Neuronal stem cell (in vitro differentiated cells): ENCODE data around the gene HSPA1L.

ENCODE experiments used
- DNase-seq: peaks from one replicate; pipeline ENCODE4 v3.0.0-alpha.2; 2013; ENCODE audit warnings: low spot score
- H2AFZ ChIP-seq: one replicate; pipeline ENCODE4 v1.6.1; 2013; ENCODE audit warnings: mild to moderate bottlenecking, low read length, inconsistent platforms
- H2AK5ac ChIP-seq: 2 replicates; pipeline ENCODE4 v1.6.1; 2013; ENCODE audit warnings: low read depth, mild to moderate bottlenecking, inconsistent platforms, low read length, moderate library complexity, mixed read lengths
- H2BK120ac ChIP-seq: 2 replicates; pipeline ENCODE4 v1.6.1; 2013; ENCODE audit warnings: low read depth, mild to moderate bottlenecking, inconsistent platforms, low read length, moderate library complexity, mixed read lengths
- H2BK12ac ChIP-seq: one replicate; pipeline ENCODE4 v1.6.1; 2013; ENCODE audit warnings: low read length, inconsistent platforms
- H2BK15ac ChIP-seq: 2 replicates; pipeline ENCODE4 v1.6.1; 2013; ENCODE audit warnings: mild to moderate bottlenecking, low read length, inconsistent platforms, mixed read lengths
- H2BK5ac ChIP-seq: one replicate; pipeline ENCODE4 v1.6.1; 2013; ENCODE audit warnings: inconsistent platforms, mild to moderate bottlenecking, low read length, moderate library complexity
- H3K14ac ChIP-seq: one replicate; pipeline ENCODE4 v1.6.1; 2013; ENCODE audit warnings: low read length, inconsistent platforms
- H3K18ac ChIP-seq: 2 replicates; pipeline ENCODE4 v1.6.1; 2013; ENCODE audit warnings: low read length, inconsistent platforms
- H3K23ac ChIP-seq: 2 replicates; pipeline ENCODE4 v1.6.1; 2013; ENCODE audit warnings: low read depth, mild to moderate bottlenecking, mixed read lengths, low read length, inconsistent platforms; ENCODE audit not compliant: poor library complexity
- H3K27ac ChIP-seq: replicated peaks from 3 replicates; pipeline ENCODE4 v1.5.1; 2013; ENCODE audit warnings: low read length, inconsistent platforms
- H3K27me3 ChIP-seq, 3 experiments: 2 replicates each; pipeline ENCODE4 v1.6.1; 2013; ENCODE audit warnings: low read length in 3 of 3, mild to moderate bottlenecking in 2 of 3, inconsistent platforms in 1 of 3, low read depth in 1 of 3, mixed read lengths in 1 of 3, moderate library complexity in 1 of 3; ENCODE audit not compliant: control insufficient read depth in 3 of 3, insufficient read depth in 3 of 3
- H3K36me3 ChIP-seq, 2 donors: replicated peaks in 1 of 2; 2 replicates each; pipeline ENCODE4 v1.6.1; 2013; ENCODE audit warnings: low read length in 2 of 2; ENCODE audit not compliant: control insufficient read depth in 2 of 2, insufficient read depth in 2 of 2
- H3K4ac ChIP-seq: 2 replicates; pipeline ENCODE4 v1.6.1; 2013; ENCODE audit warnings: inconsistent platforms, mild to moderate bottlenecking, low read length, moderate library complexity
- H3K4me1 ChIP-seq, 2 donors: 1 replicate in 1 of 2; 2 replicates in 1 of 2; pipeline ENCODE4 v1.6.1; 2013; ENCODE audit warnings: low read length in 2 of 2, low read depth in 1 of 2; ENCODE audit not compliant: control insufficient read depth in 2 of 2, insufficient read depth in 1 of 2
- H3K4me2 ChIP-seq: one replicate; pipeline ENCODE4 v1.6.1; 2013; ENCODE audit warnings: mild to moderate bottlenecking, low read length, inconsistent platforms; ENCODE audit not compliant: insufficient read depth, poor library complexity, severe bottlenecking
- H3K4me3 ChIP-seq, 2 donors: 2 replicates each; pipeline ENCODE4 v1.5.1; 2013; ENCODE audit warnings: low read length in 2 of 2, mild to moderate bottlenecking in 2 of 2, inconsistent platforms in 1 of 2, moderate library complexity in 1 of 2
- H3K79me1 ChIP-seq: one replicate; pipeline ENCODE4 v1.6.1; 2013; ENCODE audit warnings: low read depth, mild to moderate bottlenecking, inconsistent platforms, low read length, moderate library complexity
- H3K9ac ChIP-seq: one replicate; pipeline ENCODE4 v1.6.1; 2013; ENCODE audit warnings: mild to moderate bottlenecking, low read depth, low read length, inconsistent platforms; ENCODE audit not compliant: poor library complexity
- H3K9me3 ChIP-seq, 2 donors: replicated peaks in 1 of 2; 2 replicates each; pipeline versions ENCODE3 to v1.6.1; 2013; ENCODE audit warnings: low read length in 2 of 2, mild to moderate bottlenecking in 2 of 2, inconsistent platforms in 1 of 2, low read depth in 1 of 2, mixed read lengths in 1 of 2, moderate library complexity in 1 of 2; ENCODE audit not compliant: control insufficient read depth in 2 of 2, insufficient read depth in 1 of 2
- H4K8ac ChIP-seq: one replicate; pipeline ENCODE4 v1.6.1; 2013; ENCODE audit warnings: low read depth, mild to moderate bottlenecking, inconsistent platforms, low read length, moderate library complexity
- H4K91ac ChIP-seq: one replicate; pipeline ENCODE4 v1.6.1; 2013; ENCODE audit warnings: low read length, low read depth, mild to moderate bottlenecking, inconsistent platforms; ENCODE audit not compliant: poor library complexity
- WGBS, 2 donors: extraction: QIAGEN DNeasy Blood & Tissue Kit; methylation state at CpG; one replicate each; pipeline ENCODE4 v1.1.7; 2013; ENCODE audit warnings: missing lambda C conversion rate in 2 of 2, mixed read lengths in 1 of 2; ENCODE audit not compliant: insufficient read length in 2 of 2, insufficient replicate concordance in 1 of 2; ENCODE audit errors: extremely low coverage in 2 of 2; 5-methylcytosine and 5-hydroxymethylcytosine counted together

HSPA1L gene

DNA sequence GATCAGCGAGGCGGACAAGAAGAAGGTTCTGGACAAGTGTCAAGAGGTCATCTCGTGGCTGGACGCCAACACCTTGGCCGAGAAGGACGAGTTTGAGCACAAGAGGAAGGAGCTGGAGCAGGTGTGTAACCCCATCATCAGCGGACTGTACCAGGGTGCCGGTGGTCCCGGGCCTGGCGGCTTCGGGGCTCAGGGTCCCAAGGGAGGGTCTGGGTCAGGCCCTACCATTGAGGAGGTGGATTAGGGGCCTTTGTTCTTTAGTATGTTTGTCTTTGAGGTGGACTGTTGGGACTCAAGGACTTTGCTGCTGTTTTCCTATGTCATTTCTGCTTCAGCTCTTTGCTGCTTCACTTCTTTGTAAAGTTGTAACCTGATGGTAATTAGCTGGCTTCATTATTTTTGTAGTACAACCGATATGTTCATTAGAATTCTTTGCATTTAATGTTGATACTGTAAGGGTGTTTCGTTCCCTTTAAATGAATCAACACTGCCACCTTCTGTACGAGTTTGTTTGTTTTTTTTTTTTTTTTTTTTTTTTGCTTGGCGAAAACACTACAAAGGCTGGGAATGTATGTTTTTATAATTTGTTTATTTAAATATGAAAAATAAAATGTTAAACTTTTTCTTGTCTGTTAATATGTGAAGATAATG lies 14.7 kb upstream of the HSPA1L start:
- Histone ChIP-seq H2AFZ (no peak overlapping the region), H3K9me3 (no peaks in the 10 kb centered on the region), H3K4me1 (peaks cover 0 to 6% of the 10 kb centered on the region in 2 donors), H3K79me1 (no peaks in the 10 kb centered on the region), H3K27ac (no peak overlapping the region), H2AK5ac (no peak overlapping the region), H3K27me3 (no peaks in the 10 kb centered on the region), H3K14ac (no peak overlapping the region), H4K8ac (no peak overlapping the region), H3K36me3 (peaks cover 0 to 6% of the 10 kb centered on the region in 2 donors), H3K9ac (no peak overlapping the region), H3K18ac (no peak overlapping the region), H3K4me2 (peak overlapping the region; percentile 65), H2BK15ac (no peak overlapping the region), H4K91ac (no peak overlapping the region), H2BK120ac (no peak overlapping the region), H2BK12ac (no peak overlapping the region), H3K23ac (no peak overlapping the region), H3K4me3 (peak overlapping the region; percentile 76 to 78), H2BK5ac (no peak overlapping the region), H3K4ac (no peak overlapping the region)
- peak; percentile 33 for DNase-seq
- WGBS, 2 donors = no CpG with 5 or more reads among the region's 15 CpGs

- Histone ChIP-seq H2AK5ac (no peak within 1 kb of the TSS), H4K91ac (no peak within 1 kb of the TSS), H3K27me3 (no peaks in the 10 kb centered on the region), H2BK5ac (no peak within 1 kb of the TSS), H3K4me2 (peak within 1 kb of the TSS; percentile 99), H2AFZ (peak within 1 kb of the TSS; percentile 75), H4K8ac (no peak within 1 kb of the TSS), H3K18ac (peak within 1 kb of the TSS; percentile 82), H3K23ac (peak within 1 kb of the TSS; percentile 100), H3K27ac (peak within 1 kb of the TSS; percentile 83), H2BK12ac (no peak within 1 kb of the TSS), H3K36me3 (peaks cover 0 to 6% of the 10 kb centered on the region in 2 donors), H2BK15ac (no peak within 1 kb of the TSS), H3K9ac (peak within 1 kb of the TSS; percentile 81), H3K9me3 (no peaks in the 10 kb centered on the region), H3K79me1 (no peaks in the 10 kb centered on the region), H3K4me1 (peaks cover under 1 to 6% of the 10 kb centered on the region in 2 donors), H3K4ac (no peak within 1 kb of the TSS), H3K14ac (no peak within 1 kb of the TSS), H3K4me3 (peak within 1 kb of the TSS; percentile 63 to 76), H2BK120ac (no peak within 1 kb of the TSS)
- DNase-seq = peak; percentile 99
- WGBS, 2 donors = no CpG with 5 or more reads among the region's 56 CpGs
Observed at GRCh38 chr6:31827286-31828079, 12.4 kb upstream of the HSPA1L start, which contains the start of gene HSPA1B. Gene HSPA1B, plus strand, starts transcription at chr6:31827738. Its CDS starts 213 bp downstream, at chr6:31827951.

- no peak overlapping the region for H2BK120ac ChIP-seq
- no peak overlapping the region for H4K8ac ChIP-seq
- peaks cover 0 to 6% of the 10 kb centered on the region in 2 donors for H3K36me3 ChIP-seq
- no peaks in the 10 kb centered on the region for H3K27me3 ChIP-seq
- no CpG with 5 or more reads among the region's 13 CpGs for WGBS, 2 donors
- H3K9me3 ChIP-seq = no peaks in the 10 kb centered on the region
- H3K4me2 ChIP-seq = peak overlapping the region; percentile 48
- H3K4ac ChIP-seq = no peak overlapping the region
- H2AK5ac ChIP-seq = no peak overlapping the region
- peaks cover 5 to 7% of the 10 kb centered on the region in 2 donors for H3K4me1 ChIP-seq
- H4K91ac ChIP-seq = no peak overlapping the region
- no peak overlapping the region for H3K9ac ChIP-seq
- H3K23ac ChIP-seq = no peak overlapping the region
- no peak overlapping the region for H3K14ac ChIP-seq
- no peaks in the 10 kb centered on the region for H3K79me1 ChIP-seq
- no peak overlapping the region for H2BK15ac ChIP-seq
- H3K27ac ChIP-seq = peak overlapping the region; percentile 83
- peak overlapping the region in 1 of 2 donors; percentile 40 for H3K4me3 ChIP-seq
- no peak overlapping the region for H2BK12ac ChIP-seq
- no peak for DNase-seq
- peak overlapping the region; percentile 75 for H2AFZ ChIP-seq
- no peak overlapping the region for H2BK5ac ChIP-seq
- H3K18ac ChIP-seq = peak overlapping the region; percentile 66
Observed at GRCh38 chr6:31826793-31827285, 11.8 kb upstream of the HSPA1L start.

- H2BK12ac ChIP-seq = no peak overlapping the region
- no peak overlapping the region for H3K4me3 ChIP-seq
- H3K4me1 ChIP-seq = peaks cover 5 to 6% of the 10 kb centered on the region in 2 donors
- H3K9ac ChIP-seq = no peak overlapping the region
- no peaks in the 10 kb centered on the region for H3K27me3 ChIP-seq
- no peak for DNase-seq
- H4K91ac ChIP-seq = no peak overlapping the region
- no peak overlapping the region for H2BK120ac ChIP-seq
- no peak overlapping the region for H3K4ac ChIP-seq
- H2AFZ ChIP-seq = no peak overlapping the region
- no peak overlapping the region for H2AK5ac ChIP-seq
- H3K36me3 ChIP-seq = no peaks in the 10 kb centered on the region
- no peak overlapping the region for H3K27ac ChIP-seq
- no peak overlapping the region for H4K8ac ChIP-seq
- no CpG with 5 or more reads among the region's 4 CpGs for WGBS, 2 donors
- H3K9me3 ChIP-seq = no peaks in the 10 kb centered on the region
- no peak overlapping the region for H3K14ac ChIP-seq
- no peak overlapping the region for H3K18ac ChIP-seq
- no peak overlapping the region for H3K4me2 ChIP-seq
- H2BK15ac ChIP-seq = no peak overlapping the region
- H3K23ac ChIP-seq = no peak overlapping the region
- H2BK5ac ChIP-seq = no peak overlapping the region
- no peaks in the 10 kb centered on the region for H3K79me1 ChIP-seq
Observed at GRCh38 chr6:31825553-31825952, 10.5 kb upstream of the HSPA1L start.
